Panc1 (cell line): ENCODE measurements around the gene CREB3L1. TPM values are rescaled to one million over a fixed set of nuclear protein-coding genes. Genes with fewer than 3 reads are reported as not detected.
A peak's percentile ranks its signal among the peaks of the same experiment; 100 is the strongest.

Experiments
- ATAC-seq: fragments of 200-7000 bp; cut with Tn5 transposase; 2 replicates; pipeline ENCODE4 v1.9.1; 2020; ENCODE audit warnings: mild to moderate bottlenecking, moderate library complexity
- BruUV-seq: library from RNA; stranded (reverse); fragments of 400-500 nt; replicated peaks from 2 replicates; lab custom pipeline; 2021; lab: Mats Ljungman, UMichigan
- CTCF ChIA-PET: fragments of 300-600 bp; sonication (Branson Sonifier 250); formaldehyde crosslinking; loops from one replicate; lab custom pipeline; 2022; ENCODE audit warnings: antibody characterized with exemption; lab: Charles Lee
- POLR2A ChIA-PET: fragments of 300-600 bp; sonication (Branson Sonifier 250); formaldehyde crosslinking; loops from one replicate; lab custom pipeline; 2022; ENCODE audit warnings: antibody characterized with exemption; lab: Charles Lee
- DNase-seq: peaks from one replicate; pipeline ENCODE4 v3.0.0-alpha.2; 2010; ENCODE audit warnings: low read depth, low spot score
- H3K27ac ChIP-seq: 2 replicates; pipeline ENCODE4 v1.5.1; 2011; ENCODE audit warnings: mild to moderate bottlenecking, low read length, inconsistent platforms
- H3K27me3 ChIP-seq: fragments of 200-500 bp; sonication (Bioruptor generic); 2 replicates; pipeline ENCODE4 v1.6.0; 2014; ENCODE audit warnings: low read length, inconsistent platforms; ENCODE audit not compliant: control insufficient read depth, insufficient read depth
- H3K36me3 ChIP-seq: fragments of 200-500 bp; sonication (Bioruptor generic); 2 replicates; pipeline ENCODE4 v1.5.1; 2014; ENCODE audit warnings: inconsistent platforms, mild to moderate bottlenecking, low read length, moderate library complexity; ENCODE audit not compliant: control insufficient read depth, insufficient read depth
- H3K4me1 ChIP-seq: 2 replicates; pipeline ENCODE4 v1.5.1; 2011; ENCODE audit warnings: inconsistent platforms, mild to moderate bottlenecking, low read length, moderate library complexity; ENCODE audit not compliant: control insufficient read depth, insufficient read depth
- H3K4me3 ChIP-seq, 2 experiments: 2 replicates each; pipeline ENCODE4 v1.5.1; 2011 to 2012; ENCODE audit warnings: low read depth in 2 of 2, low read length in 2 of 2, mild to moderate bottlenecking in 2 of 2, inconsistent platforms in 1 of 2, moderate library complexity in 1 of 2
- H3K9me3 ChIP-seq: fragments of 200-500 bp; sonication (Bioruptor generic); 2 replicates; pipeline ENCODE4 v1.5.1; 2014; ENCODE audit warnings: low read depth, mild to moderate bottlenecking, inconsistent platforms, low read length, moderate library complexity; ENCODE audit not compliant: control insufficient read depth, insufficient read depth
- CTCF ChIP-seq: fragments of 450-650 bp; IDR thresholded peaks from 2 replicates; pipeline ENCODE4 v1.5.1; 2017; ENCODE audit warnings: mild to moderate bottlenecking
- POLR2AphosphoS5 ChIP-seq: IDR thresholded peaks from 2 replicates; pipeline ENCODE4 v1.6.1; 2012; ENCODE audit warnings: mild to moderate bottlenecking, low read depth, low read length, moderate library complexity
- REST ChIP-seq, 2 experiments: IDR thresholded peaks; 2 replicates each; pipeline ENCODE4 v1.6.1; 2011 to 2012; ENCODE audit warnings: low read depth in 2 of 2, control low read depth in 1 of 2, low read length in 1 of 2, mild to moderate bottlenecking in 1 of 2, moderate library complexity in 1 of 2; ENCODE audit not compliant: insufficient read depth in 1 of 2
- SIN3A ChIP-seq: IDR thresholded peaks from 2 replicates; pipeline ENCODE4 v1.6.1; 2012; ENCODE audit warnings: low read depth, mild to moderate bottlenecking, low read length, moderate library complexity, borderline replicate concordance; ENCODE audit not compliant: insufficient read depth
- TCF7L2 ChIP-seq: IDR thresholded peaks from 2 replicates; pipeline ENCODE4 v1.6.1; 2011; ENCODE audit warnings: mild to moderate bottlenecking, low read depth, low read length, inconsistent platforms
- in situ Hi-C: cut with HindIII; loops from 2 replicates; pipeline ENCODE4 v1.10.0; 2016; ENCODE audit warnings: low sequenced_read_pairs, low pct_unique_long_range_greater_than_20kb
- intact Hi-C: fragments of 100-400 bp; cut with micrococcal nuclease; formaldehyde crosslinking; loops from one replicate; pipeline ENCODE4 v1.10.0; 2022; ENCODE audit not compliant: unreplicated experiment
- total RNA-seq: library from RNA; stranded (reverse); gene quantifications from one replicate; pipeline ENCODE4 v1.2.1, GENCODE V29; 2021; ENCODE audit not compliant: unreplicated experiment

CREB3L1 gene
- total RNA-seq, 1 experiment from 2014 or later: 35.6 TPM

GRCh38 chr11:46345881-46346484 lies 68.5 kb downstream of the CREB3L1 start:
- no peak overlapping the region for H3K27ac ChIP-seq
- H3K4me1 ChIP-seq: peaks cover 20% of the 10 kb centered on the region
- CTCF ChIA-PET: interaction anchor here (0.6 to 0.7 kb wide), 2 partner anchors 22 to 33 kb away, joined by 3 read pairs; no protein-coding TSS in a partner anchor
- no peaks in the 10 kb centered on the region for H3K36me3 ChIP-seq
- no peak overlapping the region for H3K4me3 ChIP-seq
- ATAC-seq (no peak), DNase-seq (no peak)
- TF ChIP-seq SIN3A: no peak
- TF ChIP-seq CTCF: no peak
- TF ChIP-seq POLR2AphosphoS5: no peak
- no peak for TF ChIP-seq REST (IDR thresholded peaks at IDR 0.05; ENCODE audit: insufficient read depth in 1 of 2, low read depth in 2 of 2, low read length in 1 of 2)
- no peak for TF ChIP-seq TCF7L2
- no peaks in the 10 kb centered on the region for H3K27me3 ChIP-seq
- intact Hi-C loops (no loop called here), in situ Hi-C loops (no loop called here)
- POLR2A ChIA-PET: no interaction called here
- no TSS peak for BruUV-seq
- no peaks in the 10 kb centered on the region for H3K9me3 ChIP-seq

GRCh38 chr11:46346886-46347636 lies 69.6 kb downstream of the CREB3L1 start, which contains the start of gene DGKZ:
Gene DGKZ (plus strand): TSS chr11:46347463. CDS start chr11:46347660, 197 bp downstream.
- POLR2A ChIA-PET: interaction anchor here (0.7 kb wide), 1 partner anchor 252 kb away, joined by 3 read pairs; no protein-coding TSS in a partner anchor
- H3K27ac ChIP-seq: peak within 1 kb of the TSS; percentile 82
- intact Hi-C loops: no loop called here

More at GRCh38 chr11:46346886-46347636, 69.6 kb downstream of the CREB3L1 start, which contains the start of gene DGKZ:
- Histone ChIP-seq H3K27me3 (no peaks in the 10 kb centered on the region), H3K4me3 (peak within 1 kb of the TSS; percentile 80 to 83), H3K9me3 (no peaks in the 10 kb centered on the region), H3K36me3 (no peaks in the 10 kb centered on the region), H3K4me1 (peaks cover 22% of the 10 kb centered on the region)
- DNase-seq (no peak), ATAC-seq (peak; percentile 90)
- peak; percentile 68; the same call in 1 of the 2 replicates for TF ChIP-seq SIN3A
- TF ChIP-seq POLR2AphosphoS5: no peak
- no peak for TF ChIP-seq REST (IDR thresholded peaks at IDR 0.05; ENCODE audit: insufficient read depth in 1 of 2, low read depth in 2 of 2, low read length in 1 of 2)
- TF ChIP-seq CTCF: peak; percentile 99
- TF ChIP-seq TCF7L2: no peak
- BruUV-seq: no TSS peak
- CTCF ChIA-PET: no interaction called here
- in situ Hi-C loops: no loop called here
